Measurements from ENCODE around the gene FFAR4. TPM values are rescaled to one million over a fixed set of nuclear protein-coding genes. Genes with fewer than 3 reads are reported as not detected.

Gene FFAR4
- total and polyA plus RNA-seq, 5 donors = 0.11 to 0.49 (median 0.15) TPM

DNA sequence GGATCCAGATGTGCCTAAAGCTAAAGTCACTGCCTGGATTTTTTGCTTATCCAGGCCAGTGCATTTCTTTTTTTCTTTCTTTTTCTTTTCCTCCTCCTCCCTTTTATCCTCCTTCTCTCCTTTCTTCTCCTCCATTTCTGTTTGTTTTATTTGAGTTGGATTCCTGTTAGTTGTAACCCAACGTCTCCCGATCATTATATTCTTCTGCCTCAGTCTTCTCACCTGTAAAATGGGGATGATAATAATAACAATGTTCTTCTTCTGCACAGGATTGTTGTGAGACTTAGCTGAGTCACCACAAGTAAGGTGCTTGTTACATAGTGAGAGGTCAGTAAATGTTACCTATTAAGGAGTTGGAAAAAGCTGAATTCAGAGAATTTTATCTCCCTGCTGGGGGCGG, 13.7 kb upstream of the FFAR4 start:
- Histone ChIP-seq H3K4me3 (ENCODE audit: low read length) (no peak overlapping the region), H3K4me1 (ENCODE audit: control insufficient read depth, insufficient read depth, low read length) (no peaks in the 10 kb centered on the region), H3K9me3 (ENCODE audit: control insufficient read depth, low read length) (no peaks in the 10 kb centered on the region), H3K27ac (ENCODE audit: low read length) (no peak overlapping the region), H3K27me3 (ENCODE audit: control insufficient read depth, insufficient read depth) (no peaks in the 10 kb centered on the region)
- DNase-seq (no peak), ATAC-seq (no peak)
- WGBS = 94% methylated on average over 3 of the region's 3 CpGs
- intact Hi-C loops (cut with DNase I) = loop anchor here in 3 of 4 donors (5.0 to 10.0 kb wide), 3 partner anchors 122 to 132 kb away; no protein-coding TSS in a partner anchor

DNA sequence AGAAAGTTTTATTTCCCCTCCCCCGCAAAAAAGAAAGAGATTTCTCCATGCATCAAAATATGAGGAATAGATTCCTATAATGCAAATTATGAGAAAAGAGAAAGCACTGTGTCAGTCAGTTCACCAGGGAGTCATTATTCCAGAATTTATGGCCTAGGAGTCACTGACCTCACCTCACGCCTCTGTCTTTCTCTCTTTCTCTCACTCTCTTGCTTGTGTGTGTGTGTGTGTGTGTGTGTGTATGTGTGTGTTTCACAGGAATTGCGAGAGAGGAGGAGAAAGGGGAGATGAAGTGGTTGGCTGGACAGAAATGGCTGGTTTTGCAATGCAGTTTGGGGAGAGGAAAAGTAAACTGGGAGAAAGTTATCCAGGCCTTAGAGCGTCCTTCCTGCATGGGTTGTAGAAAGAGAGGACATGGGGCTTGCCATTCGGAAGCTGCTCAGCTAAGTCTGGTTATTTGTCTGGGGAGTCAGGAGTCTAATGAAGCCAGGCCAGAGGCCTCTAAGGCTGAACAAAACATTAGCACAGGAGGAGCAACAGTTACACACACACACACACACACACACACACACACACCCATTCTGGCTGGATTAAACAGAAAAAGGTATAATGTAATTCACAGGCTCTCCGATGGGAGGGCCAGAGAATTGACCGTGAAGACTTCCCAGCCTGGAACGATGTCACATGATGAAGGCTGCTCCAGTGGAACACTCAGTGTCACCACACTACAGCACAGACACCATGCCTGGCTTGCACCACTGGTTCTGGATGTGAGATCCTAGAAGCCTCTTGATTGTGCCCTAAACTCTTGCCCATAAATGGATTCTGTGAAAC, 12.8 kb upstream of the FFAR4 start:
- Histone ChIP-seq H3K27me3 (ENCODE audit: control insufficient read depth, insufficient read depth) (no peaks in the 10 kb centered on the region), H3K9me3 (ENCODE audit: control insufficient read depth, low read length) (no peaks in the 10 kb centered on the region), H3K4me1 (ENCODE audit: control insufficient read depth, insufficient read depth, low read length) (no peaks in the 10 kb centered on the region), H3K27ac (ENCODE audit: low read length) (no peak overlapping the region), H3K4me3 (ENCODE audit: low read length) (no peak overlapping the region)
- intact Hi-C loops (cut with DNase I) = loop anchor here in 3 of 4 donors (5.0 to 10.0 kb wide), 3 partner anchors 121 to 131 kb away; no protein-coding TSS in a partner anchor
- DNase-seq = no peak
- WGBS = 84% methylated on average over 8 of the region's 8 CpGs
- ATAC-seq = no peak

DNA sequence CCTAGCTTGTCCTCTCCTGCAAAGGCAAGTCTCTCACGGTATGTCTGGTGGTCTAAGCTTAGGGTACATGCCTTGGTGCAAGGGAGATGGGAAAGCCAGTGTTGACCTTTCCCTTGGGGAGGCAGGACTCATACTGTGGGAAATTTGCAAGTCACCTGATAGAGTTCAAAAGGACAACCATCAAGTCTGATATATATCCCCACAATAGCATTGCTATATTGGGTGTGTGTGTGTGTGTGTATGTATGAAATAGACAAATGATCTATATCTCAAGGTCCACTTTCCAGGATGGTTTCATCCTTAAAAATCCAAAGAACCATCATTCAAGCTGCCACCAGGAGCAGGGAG, 12.2 kb upstream of the FFAR4 start:
- no peak overlapping the region for H3K4me3 ChIP-seq (ENCODE audit: low read length)
- intact Hi-C loops (cut with DNase I) = loop anchor here in 3 of 4 donors (5.0 to 10.0 kb wide), 3 partner anchors 121 to 131 kb away; no protein-coding TSS in a partner anchor
- no peaks in the 10 kb centered on the region for H3K4me1 ChIP-seq (ENCODE audit: control insufficient read depth, insufficient read depth, low read length)
- H3K9me3 ChIP-seq (ENCODE audit: control insufficient read depth, low read length) = no peaks in the 10 kb centered on the region
- H3K27me3 ChIP-seq (ENCODE audit: control insufficient read depth, insufficient read depth) = no peaks in the 10 kb centered on the region
- DNase-seq (no peak), ATAC-seq (no peak)
- WGBS = 91% methylated on average over 1 of the region's 1 CpG
- no peak overlapping the region for H3K27ac ChIP-seq (ENCODE audit: low read length)

DNA sequence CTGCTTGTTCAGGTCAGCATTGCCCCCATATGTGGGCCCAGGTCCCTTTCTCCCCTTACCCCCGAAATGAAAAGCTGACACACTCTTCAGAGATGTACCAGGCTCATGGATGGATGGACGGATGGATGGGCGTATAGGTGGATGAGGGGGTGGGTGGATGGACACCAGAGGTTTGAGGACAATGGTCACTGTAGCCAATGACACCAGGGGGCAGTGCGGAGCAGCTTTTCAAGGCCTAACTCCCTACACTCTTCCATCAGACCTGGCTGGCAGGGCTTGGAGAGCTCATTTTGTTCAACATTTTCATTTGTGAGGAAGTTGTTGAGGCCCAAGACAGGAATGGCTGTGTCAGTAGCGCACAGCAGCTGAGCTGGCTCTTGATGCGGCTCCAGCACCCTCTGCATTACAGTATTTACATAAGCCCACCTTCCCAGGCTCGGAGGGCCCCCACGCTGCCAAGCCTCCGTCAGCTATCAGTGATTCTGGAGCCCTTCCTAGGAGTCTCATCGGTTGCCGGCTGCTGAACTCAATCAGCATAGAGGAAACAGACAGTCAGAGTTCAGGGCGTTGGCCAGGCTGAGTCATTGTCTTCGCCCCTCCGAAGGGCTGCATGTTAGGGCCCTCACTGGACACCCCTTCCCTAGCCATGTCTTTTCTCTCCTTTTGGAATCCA, 11.6 kb upstream of the FFAR4 start:
- intact Hi-C loops (cut with DNase I) = loop anchor here in 3 of 4 donors (5.0 to 10.0 kb wide), 3 partner anchors 120 to 130 kb away; no protein-coding TSS in a partner anchor
- Histone ChIP-seq H3K4me1 (ENCODE audit: control insufficient read depth, insufficient read depth, low read length) (no peaks in the 10 kb centered on the region), H3K27me3 (ENCODE audit: control insufficient read depth, insufficient read depth) (no peaks in the 10 kb centered on the region), H3K4me3 (ENCODE audit: low read length) (no peak overlapping the region), H3K9me3 (ENCODE audit: control insufficient read depth, low read length) (no peaks in the 10 kb centered on the region), H3K27ac (ENCODE audit: low read length) (no peak overlapping the region)
- DNase-seq (peak; percentile 84 to 91 (median 89)), ATAC-seq (peak; percentile 91 to 92)
- 28% methylated on average over 14 of the region's 14 CpGs for WGBS

DNA sequence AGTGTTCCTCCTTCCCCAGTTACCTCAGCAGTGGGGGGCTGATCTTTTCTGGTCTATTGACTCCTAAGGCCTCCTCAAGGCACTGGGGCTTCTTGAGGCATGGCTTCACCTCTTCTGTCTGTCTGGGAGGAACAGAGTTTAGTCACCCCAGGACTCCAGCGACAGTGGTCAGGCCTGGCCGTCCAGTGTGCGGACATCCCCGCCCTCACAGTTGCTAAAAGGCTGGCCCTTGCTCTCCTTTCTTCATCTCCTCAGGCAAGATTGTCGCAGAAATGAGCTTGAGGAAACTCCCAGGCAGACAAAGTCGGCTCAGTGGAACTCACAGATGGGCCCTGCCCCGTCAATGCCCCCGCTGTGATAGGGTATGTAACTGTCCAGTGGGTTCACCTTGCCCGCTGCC, 7.0 kb upstream of the FFAR4 start:
- DNase-seq (no peak), ATAC-seq (no peak)
- H3K27ac ChIP-seq (ENCODE audit: low read length) = no peak overlapping the region
- WGBS = 93% methylated on average over 9 of the region's 9 CpGs
- no peaks in the 10 kb centered on the region for H3K4me1 ChIP-seq (ENCODE audit: control insufficient read depth, insufficient read depth, low read length)
- no peak overlapping the region for H3K4me3 ChIP-seq (ENCODE audit: low read length)
- intact Hi-C loops (cut with DNase I) = loop anchor here in 2 of 4 donors (10.0 kb wide), 2 partner anchors 115 to 125 kb away; no protein-coding TSS in a partner anchor
- H3K9me3 ChIP-seq (ENCODE audit: control insufficient read depth, low read length) = no peaks in the 10 kb centered on the region
- H3K27me3 ChIP-seq (ENCODE audit: control insufficient read depth, insufficient read depth) = peaks cover 2% of the 10 kb centered on the region

DNA sequence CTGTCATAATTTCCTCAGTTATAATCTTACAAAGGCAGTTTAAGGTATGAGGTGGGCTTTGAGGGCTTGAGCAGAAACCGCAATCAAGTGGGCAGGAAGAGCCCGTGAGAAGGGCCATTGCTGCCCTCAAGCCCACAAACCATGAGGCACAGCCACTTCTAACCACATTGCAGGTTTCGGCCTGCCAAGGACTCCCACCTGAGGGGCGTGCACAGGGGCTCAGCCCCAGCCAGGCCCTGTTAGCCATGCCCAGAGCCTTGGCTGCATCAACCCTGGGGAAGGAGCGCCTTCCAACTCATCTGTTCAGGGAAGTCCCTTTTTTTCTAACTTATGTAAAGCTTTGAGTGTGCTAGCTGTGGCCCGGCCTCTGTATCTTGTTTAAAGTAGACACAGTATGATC, 5.9 kb upstream of the FFAR4 start:
- 82% methylated on average over 6 of the region's 6 CpGs for WGBS
- Histone ChIP-seq H3K4me3 (ENCODE audit: low read length) (no peak overlapping the region), H3K27ac (ENCODE audit: low read length) (no peak overlapping the region), H3K9me3 (ENCODE audit: control insufficient read depth, low read length) (no peaks in the 10 kb centered on the region), H3K4me1 (ENCODE audit: control insufficient read depth, insufficient read depth, low read length) (no peaks in the 10 kb centered on the region), H3K27me3 (ENCODE audit: control insufficient read depth, insufficient read depth) (peaks cover 2% of the 10 kb centered on the region)
- intact Hi-C loops (cut with DNase I) = no loop called here
- ATAC-seq (no peak), DNase-seq (no peak)

DNA sequence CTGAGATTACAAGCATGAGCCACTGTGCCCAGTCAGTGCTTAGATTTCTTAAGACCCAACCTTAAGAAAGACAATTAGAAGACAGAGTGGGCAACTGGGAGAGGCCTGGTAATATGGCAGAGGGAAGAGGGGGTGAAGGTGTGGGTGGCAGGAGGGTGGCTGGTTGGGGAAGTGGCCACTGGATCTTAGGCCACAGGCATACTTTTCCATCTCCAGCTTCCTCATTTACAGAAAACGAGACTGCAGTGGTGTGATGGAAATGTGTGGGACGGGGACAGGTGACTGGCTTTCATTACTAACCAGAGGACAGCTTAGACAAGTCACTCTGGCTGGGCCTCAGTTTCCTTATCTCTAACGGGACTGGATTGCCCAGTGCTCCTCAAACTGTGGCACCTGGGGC, 1.0 kb upstream of the FFAR4 start:
- H3K4me1 ChIP-seq (ENCODE audit: control insufficient read depth, insufficient read depth, low read length) = no peaks in the 10 kb centered on the region
- peaks cover 2% of the 10 kb centered on the region for H3K27me3 ChIP-seq (ENCODE audit: control insufficient read depth, insufficient read depth)
- H3K9me3 ChIP-seq (ENCODE audit: control insufficient read depth, low read length) = no peaks in the 10 kb centered on the region
- intact Hi-C loops (cut with DNase I) = no loop called here
- H3K27ac ChIP-seq (ENCODE audit: low read length) = no peak overlapping the region
- DNase-seq (no peak), ATAC-seq (no peak)
- H3K4me3 ChIP-seq (ENCODE audit: low read length) = no peak overlapping the region
- 67% methylated on average over 3 of the region's 3 CpGs for WGBS

DNA sequence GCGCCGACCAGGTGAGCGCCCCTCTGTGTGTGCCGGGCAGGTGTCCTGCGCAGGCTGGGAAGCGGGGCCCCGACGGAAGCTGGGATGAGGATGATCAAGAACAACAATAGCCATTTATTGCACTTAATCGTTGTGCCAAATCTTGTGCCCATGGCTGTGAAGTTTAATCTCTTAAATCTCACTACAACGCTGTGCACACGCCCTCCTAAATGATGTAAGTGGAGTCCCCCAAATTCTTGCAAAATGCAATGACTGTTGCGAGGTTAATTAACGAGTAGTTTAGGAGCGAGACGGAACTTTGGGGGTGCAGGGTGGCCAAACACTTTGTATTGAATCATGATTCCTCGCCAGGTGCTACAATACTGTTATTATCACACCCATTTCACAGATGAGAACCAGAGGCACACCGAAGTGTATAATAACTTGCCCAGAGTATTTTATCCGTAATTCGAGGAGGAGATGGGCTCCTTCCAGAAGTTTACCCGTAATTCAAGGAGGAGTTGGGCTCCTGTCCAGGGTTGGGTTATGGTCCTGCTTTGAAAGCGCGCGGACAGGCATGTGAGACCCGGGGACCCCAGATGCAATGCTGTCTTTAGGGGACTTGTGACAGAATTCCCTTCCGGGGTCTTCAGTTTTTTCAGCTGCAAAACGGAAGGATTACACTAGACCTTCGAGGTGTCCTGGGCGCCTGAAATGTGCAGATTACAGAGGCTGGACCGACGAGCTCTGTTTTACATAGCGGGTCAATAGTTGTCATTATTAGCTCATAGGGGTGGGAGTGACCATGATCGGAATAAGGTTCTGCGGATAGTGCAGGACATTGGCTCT, 1.0 kb downstream of the FFAR4 start:
- H3K4me3 ChIP-seq (ENCODE audit: low read length) = peak overlapping the region; percentile 4
- peaks cover 2% of the 10 kb centered on the region for H3K27me3 ChIP-seq (ENCODE audit: control insufficient read depth, insufficient read depth)
- ATAC-seq (no peak), DNase-seq (no peak)
- H3K9me3 ChIP-seq (ENCODE audit: control insufficient read depth, low read length) = no peaks in the 10 kb centered on the region
- intact Hi-C loops (cut with DNase I) = no loop called here
- no peaks in the 10 kb centered on the region for H3K4me1 ChIP-seq (ENCODE audit: control insufficient read depth, insufficient read depth, low read length)
- 11% methylated on average over 33 of the region's 33 CpGs for WGBS
- no peak overlapping the region for H3K27ac ChIP-seq (ENCODE audit: low read length)

DNA sequence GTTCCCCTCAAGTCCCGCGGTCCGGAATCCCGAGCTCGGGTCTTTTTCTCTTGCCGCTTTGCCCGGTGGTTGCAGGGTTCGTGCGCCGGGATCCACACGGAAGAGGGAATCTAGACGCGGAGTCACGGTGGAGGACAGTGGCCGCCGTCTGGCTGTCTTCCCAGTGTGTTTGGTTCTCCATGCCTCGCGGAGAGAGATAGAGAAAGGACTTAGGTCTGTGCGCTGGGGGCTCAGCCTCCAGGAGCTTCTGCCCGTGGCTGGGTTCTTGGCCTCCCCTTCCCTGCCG, 1.6 kb downstream of the FFAR4 start:
- Histone ChIP-seq H3K27ac (ENCODE audit: low read length) (no peak overlapping the region), H3K4me3 (ENCODE audit: low read length) (no peak overlapping the region), H3K9me3 (ENCODE audit: control insufficient read depth, low read length) (no peaks in the 10 kb centered on the region), H3K4me1 (ENCODE audit: control insufficient read depth, insufficient read depth, low read length) (no peaks in the 10 kb centered on the region), H3K27me3 (ENCODE audit: control insufficient read depth, insufficient read depth) (peaks cover 2% of the 10 kb centered on the region)
- peak in 1 of 3 donors; percentile 64 for DNase-seq
- 3% methylated on average over 21 of the region's 21 CpGs for WGBS
- ATAC-seq = no peak
- intact Hi-C loops (cut with DNase I) = no loop called here

DNA sequence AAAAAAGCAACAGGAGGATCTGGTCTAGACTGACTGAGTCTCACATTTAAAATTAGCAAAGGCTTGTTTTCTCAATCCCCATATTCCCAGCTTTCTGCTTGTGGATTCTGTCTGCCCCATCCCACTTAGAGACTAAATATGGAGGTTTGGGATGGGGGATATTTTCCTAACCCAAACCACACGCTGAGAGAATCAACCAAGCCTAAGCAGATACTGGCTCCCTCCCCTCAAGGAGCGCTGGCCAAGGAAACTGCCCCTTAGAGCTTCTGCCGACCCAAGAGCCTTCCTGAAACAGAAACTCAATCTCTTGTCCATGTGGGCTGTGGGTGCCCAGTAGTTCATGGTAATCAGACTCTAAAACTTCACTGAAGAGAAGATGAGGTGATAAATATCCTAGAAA, 3.9 kb downstream of the FFAR4 start:
- WGBS = 40% methylated on average over 3 of the region's 3 CpGs
- Histone ChIP-seq H3K4me1 (ENCODE audit: control insufficient read depth, insufficient read depth, low read length) (no peaks in the 10 kb centered on the region), H3K9me3 (ENCODE audit: control insufficient read depth, low read length) (no peaks in the 10 kb centered on the region), H3K4me3 (ENCODE audit: low read length) (no peak overlapping the region), H3K27me3 (ENCODE audit: control insufficient read depth, insufficient read depth) (no peaks in the 10 kb centered on the region), H3K27ac (ENCODE audit: low read length) (no peak overlapping the region)
- DNase-seq (no peak), ATAC-seq (no peak)
- intact Hi-C loops (cut with DNase I) = no loop called here

DNA sequence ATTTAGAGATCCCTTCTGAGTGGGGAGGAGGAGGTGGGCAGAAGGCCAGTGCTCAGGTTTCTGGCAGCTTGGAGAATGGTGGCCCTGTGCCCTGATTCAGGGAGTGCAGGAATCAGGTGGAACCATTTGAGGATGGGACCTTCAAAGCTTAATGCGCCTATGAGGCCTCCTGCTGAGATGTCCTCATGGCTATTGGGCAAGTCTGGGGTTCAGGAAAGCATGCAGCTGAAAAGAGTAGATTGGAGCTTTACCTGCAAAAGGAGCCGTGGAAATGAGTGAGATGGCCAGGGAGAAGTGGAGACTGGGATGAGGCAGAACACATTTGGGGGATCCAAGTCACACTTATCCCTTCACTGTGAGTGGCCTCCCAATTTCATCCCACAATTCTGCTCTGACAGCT, 6.1 kb downstream of the FFAR4 start:
- no peaks in the 10 kb centered on the region for H3K4me1 ChIP-seq (ENCODE audit: control insufficient read depth, insufficient read depth, low read length)
- H3K27me3 ChIP-seq (ENCODE audit: control insufficient read depth, insufficient read depth) = no peaks in the 10 kb centered on the region
- H3K9me3 ChIP-seq (ENCODE audit: control insufficient read depth, low read length) = no peaks in the 10 kb centered on the region
- DNase-seq (no peak), ATAC-seq (no peak)
- no peak overlapping the region for H3K4me3 ChIP-seq (ENCODE audit: low read length)
- intact Hi-C loops (cut with DNase I) = no loop called here
- H3K27ac ChIP-seq (ENCODE audit: low read length) = no peak overlapping the region
- WGBS = 80% methylated on average over 2 of the region's 2 CpGs
